Hepatic stellate cell (primary cell): ENCODE measurements around the gene H2BW2.
"Not testable (repeated sequence)": the region's sequence is repeated elsewhere in the genome, so short reads cannot be mapped to it uniquely, and the experiment has no call there.

ENCODE experiments used
- DNase-seq: peaks from one replicate; pipeline ENCODE4 v3.0.0; 2011; ENCODE audit warnings: low spot score

The H2BW2 gene

GRCh38 chrX:104039689-104040505, at the start of gene H2BW2:
Gene H2BW2, plus strand, starts transcription at chrX:104039956. Its CDS starts 39 bp downstream, at chrX:104039995.
- DNase-seq: no peak

GRCh38 chrX:103999234-103999633, 40.5 kb upstream of the H2BW2 start:
- no peak for DNase-seq

- DNase-seq: no peak
Measured at GRCh38 chrX:104008831-104009230, 30.9 kb upstream of the H2BW2 start.

GRCh38 chrX:104013158-104013557, 26.6 kb upstream of the H2BW2 start:
- DNase-seq: no peak

GRCh38 chrX:104013606-104014005, 26.1 kb upstream of the H2BW2 start, which contains the start of gene H2BW1:
Gene H2BW1, minus strand, starts transcription at chrX:104013708. Its CDS starts 132 bp downstream, at chrX:104013576.
- no peak for DNase-seq

- DNase-seq: not testable (repeated sequence)
Measured at GRCh38 chrX:104015576-104015975, 24.2 kb upstream of the H2BW2 start.

- no peak for DNase-seq
Measured at GRCh38 chrX:104018126-104018525, 21.6 kb upstream of the H2BW2 start.

GRCh38 chrX:104041003-104041402, 1.2 kb downstream of the H2BW2 start:
- no peak for DNase-seq

GRCh38 chrX:104045642-104046041, 5.9 kb downstream of the H2BW2 start:
- no peak for DNase-seq

GRCh38 chrX:104047171-104047570, 7.4 kb downstream of the H2BW2 start:
- no peak for DNase-seq

GRCh38 chrX:104054956-104055355, 15.2 kb downstream of the H2BW2 start:
- DNase-seq: not testable (repeated sequence)

- not testable (repeated sequence) for DNase-seq
Measured at GRCh38 chrX:104062636-104063035, 22.9 kb downstream of the H2BW2 start.

GRCh38 chrX:104075778-104076445, 36.2 kb downstream of the H2BW2 start, which contains the start of gene TMSB15C:
Gene TMSB15C, minus strand, starts transcription at chrX:104076236.
- DNase-seq: not testable (repeated sequence)

- DNase-seq: not testable (repeated sequence)
Measured at GRCh38 chrX:104077854-104078253, 38.1 kb downstream of the H2BW2 start.

- DNase-seq: no peak
Measured at GRCh38 chrX:104084063-104084462, 44.3 kb downstream of the H2BW2 start.

- DNase-seq: no peak
Measured at GRCh38 chrX:104084534-104085277, 45.0 kb downstream of the H2BW2 start.

- no peak for DNase-seq
Measured at GRCh38 chrX:104085477-104085876, 45.7 kb downstream of the H2BW2 start.

GRCh38 chrX:104085919-104086318, 46.2 kb downstream of the H2BW2 start:
- DNase-seq: no peak
